Measurements from ENCODE around the gene DNAAF9. TPM values are rescaled to one million over a fixed set of nuclear protein-coding genes. Genes with fewer than 3 reads are reported as not detected.

DNAAF9 gene
- total and polyA plus RNA-seq, 12 donors, result 6.9 to 26.1 (median 18.1) TPM

- 88 to 94% (median 93%) methylated on average over 3 of the region's 3 CpGs for WGBS, 4 donors
- intact Hi-C loops (cut with DNase I), result no loop called here
- peaks cover 0 to 3% of the 10 kb centered on the region in 2 donors for H3K36me3 ChIP-seq (replicated peaks in 1 of 2)
- no peak overlapping the region for H3K27ac ChIP-seq
- TF ChIP-seq CTCF (IDR thresholded peaks at IDR 0.05) (no peak), POLR2A (IDR thresholded peaks at IDR 0.05) (no peak)
- H3K4me1 ChIP-seq (replicated peaks in 1 of 2), result peaks cover 0 to 11% of the 10 kb centered on the region in 2 donors
- H3K27me3 ChIP-seq, result no peaks in the 10 kb centered on the region
- DNase-seq, result no peak
- no peak overlapping the region for H3K4me3 ChIP-seq
- H3K9me3 ChIP-seq (replicated peaks in 1 of 3), result no peaks in the 10 kb centered on the region
These were observed 24.6 kb downstream of the DNAAF9 start for GRCh38 chr20:3382836-3383235.

GRCh38 chr20:3380228-3381070 lies 27.0 kb downstream of the DNAAF9 start:
- TF ChIP-seq CTCF (IDR thresholded peaks at IDR 0.05), result no peak
- TF ChIP-seq POLR2A (IDR thresholded peaks at IDR 0.05), result no peak
- peaks cover 0 to 9% of the 10 kb centered on the region in 2 donors for H3K36me3 ChIP-seq (replicated peaks in 1 of 2)
- H3K4me1 ChIP-seq (replicated peaks in 1 of 2), result peaks cover 0 to 11% of the 10 kb centered on the region in 2 donors
- intact Hi-C loops (cut with DNase I), result no loop called here
- H3K4me3 ChIP-seq, result no peak overlapping the region
- no peak overlapping the region for H3K27ac ChIP-seq
- no peaks in the 10 kb centered on the region for H3K9me3 ChIP-seq (replicated peaks in 1 of 3)
- no peaks in the 10 kb centered on the region for H3K27me3 ChIP-seq
- DNase-seq, result no peak
- WGBS, 4 donors, result 74 to 80% (median 78%) methylated on average over 2 of the region's 2 CpGs

GRCh38 chr20:3378138-3378537 lies 29.3 kb downstream of the DNAAF9 start:
- Histone ChIP-seq H3K4me3 (no peak overlapping the region), H3K27ac (peak overlapping the region in 2 of 5 donors; percentile 35 to 68), H3K9me3 (replicated peaks in 1 of 3) (no peaks in the 10 kb centered on the region), H3K4me1 (replicated peaks in 1 of 2) (peaks cover 0 to 4% of the 10 kb centered on the region in 2 donors), H3K36me3 (replicated peaks in 1 of 2) (peaks cover 0 to 22% of the 10 kb centered on the region in 2 donors), H3K27me3 (no peaks in the 10 kb centered on the region)
- no peak for TF ChIP-seq POLR2A (IDR thresholded peaks at IDR 0.05)
- TF ChIP-seq CTCF (IDR thresholded peaks at IDR 0.05), result no peak
- intact Hi-C loops (cut with DNase I), result no loop called here
- DNase-seq, result peak in 2 of 7 donors; percentile 12 to 13
- 38 to 57% (median 51%) methylated on average over 2 of the region's 2 CpGs for WGBS, 4 donors

GRCh38 chr20:3377644-3378043 lies 29.8 kb downstream of the DNAAF9 start:
- WGBS, 4 donors, result 81 to 95% (median 87%) methylated on average over 2 of the region's 2 CpGs
- TF ChIP-seq CTCF (IDR thresholded peaks at IDR 0.05) (no peak), POLR2A (IDR thresholded peaks at IDR 0.05) (no peak)
- intact Hi-C loops (cut with DNase I), result no loop called here
- Histone ChIP-seq H3K4me3 (no peak overlapping the region), H3K4me1 (replicated peaks in 1 of 2) (peaks cover 0 to 4% of the 10 kb centered on the region in 2 donors), H3K27me3 (no peaks in the 10 kb centered on the region), H3K27ac (peak overlapping the region in 2 of 5 donors; percentile 35 to 68), H3K36me3 (replicated peaks in 1 of 2) (peaks cover 0 to 27% of the 10 kb centered on the region in 2 donors), H3K9me3 (replicated peaks in 1 of 3) (no peaks in the 10 kb centered on the region)
- DNase-seq, result no peak

All from adrenal gland (tissue), 12 donors.